H1 (cell line): Measurements from ENCODE around the gene UGT1A10. TPM values are rescaled to one million over a fixed set of nuclear protein-coding genes. Genes with fewer than 3 reads are reported as not detected.

ENCODE experiments used
- ASH2L ChIP-seq: fragments of 200-600, 300-600 bp; sonication (generic); IDR thresholded peaks from one replicate; pipeline ENCODE4 v1.7.1; 2017; ENCODE audit warnings: low read length
- NRF1 ChIP-seq: IDR thresholded peaks from 2 replicates; pipeline ENCODE4 v1.6.1; 2011; ENCODE audit warnings: mild to moderate bottlenecking, low read depth, low read length, improper control_type of control experiment
- polyA plus RNA-seq, 7 experiments: library from polyadenylated mRNA; depleted of rRNA in 3 of 7; stranded (reverse) in 5 of 7; unstranded in 2 of 7; fragments of >200 nt in 5 of 7; fragments of 200-250 nt in 2 of 7; gene quantifications; 1 replicate in 5 of 7; 2 replicates in 1 of 7; 4 replicates in 1 of 7; pipeline versions ENCODE4 v1.2.1 to v1.2.3, GENCODE V29; 2011 to 2013; ENCODE audit warnings: missing spikeins in 2 of 7, mixed read lengths in 2 of 7
- total RNA-seq: library from RNA; stranded (reverse); fragmentation: NEBNext Ultra II Directional; extraction: Animal tissue kit (Norgen Biotek cat#: 25700); gene quantifications from 2 replicates; pipeline ENCODE4 v1.2.1, GENCODE V29; 2021
- TF ChIP-seq, protein P1 (sequence below), 3 experiments: IDR thresholded peaks; 1 replicate in 2 of 3; 2 replicates in 1 of 3; pipeline versions ENCODE4 v1.5.1 to v1.6.1; 2011; ENCODE audit warnings: low read length in 3 of 3, mild to moderate bottlenecking in 3 of 3, inconsistent platforms in 2 of 3, low read depth in 1 of 3, moderate library complexity in 1 of 3; ENCODE audit not compliant: insufficient read depth in 1 of 3; ENCODE audit errors: control extremely low read depth in 1 of 3
- TF ChIP-seq, protein P2 (sequence below): IDR thresholded peaks from 2 replicates; pipeline ENCODE4 v1.6.1; 2012; ENCODE audit warnings: inconsistent platforms

The UGT1A10 gene
- total and polyA plus RNA-seq, 2 of the 8 experiments (the other 6 are each of a cell fraction or from before 2014, with no cell fraction given) = not detected

DNA sequence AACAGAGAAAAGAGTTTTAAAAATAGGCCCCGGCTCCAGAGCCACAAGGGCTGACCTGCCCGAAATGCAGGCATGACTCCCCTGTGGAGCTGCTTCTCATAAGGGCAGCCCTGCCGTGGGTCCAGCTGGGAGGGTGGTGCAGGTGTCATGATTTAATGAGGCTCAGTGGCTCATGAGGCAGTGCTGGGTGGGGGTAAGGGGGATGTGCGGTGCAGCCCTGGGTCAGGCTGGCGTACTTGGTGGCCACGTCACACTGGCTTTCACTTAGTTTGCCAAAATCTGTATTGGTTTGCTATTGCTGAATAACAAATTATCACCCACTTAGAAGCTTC is 184.5 kb downstream of the UGT1A10 start (continued):
- TF ChIP-seq, protein P1, sequence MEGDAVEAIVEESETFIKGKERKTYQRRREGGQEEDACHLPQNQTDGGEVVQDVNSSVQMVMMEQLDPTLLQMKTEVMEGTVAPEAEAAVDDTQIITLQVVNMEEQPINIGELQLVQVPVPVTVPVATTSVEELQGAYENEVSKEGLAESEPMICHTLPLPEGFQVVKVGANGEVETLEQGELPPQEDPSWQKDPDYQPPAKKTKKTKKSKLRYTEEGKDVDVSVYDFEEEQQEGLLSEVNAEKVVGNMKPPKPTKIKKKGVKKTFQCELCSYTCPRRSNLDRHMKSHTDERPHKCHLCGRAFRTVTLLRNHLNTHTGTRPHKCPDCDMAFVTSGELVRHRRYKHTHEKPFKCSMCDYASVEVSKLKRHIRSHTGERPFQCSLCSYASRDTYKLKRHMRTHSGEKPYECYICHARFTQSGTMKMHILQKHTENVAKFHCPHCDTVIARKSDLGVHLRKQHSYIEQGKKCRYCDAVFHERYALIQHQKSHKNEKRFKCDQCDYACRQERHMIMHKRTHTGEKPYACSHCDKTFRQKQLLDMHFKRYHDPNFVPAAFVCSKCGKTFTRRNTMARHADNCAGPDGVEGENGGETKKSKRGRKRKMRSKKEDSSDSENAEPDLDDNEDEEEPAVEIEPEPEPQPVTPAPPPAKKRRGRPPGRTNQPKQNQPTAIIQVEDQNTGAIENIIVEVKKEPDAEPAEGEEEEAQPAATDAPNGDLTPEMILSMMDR (IDR thresholded peaks at IDR 0.05; ENCODE audit: control extremely low read depth in 1 of 3, insufficient read depth in 1 of 3, low read depth in 1 of 3, low read length in 3 of 3) = no peak
- TF ChIP-seq ASH2L (no peak), NRF1 (no peak)
- TF ChIP-seq, protein P2, sequence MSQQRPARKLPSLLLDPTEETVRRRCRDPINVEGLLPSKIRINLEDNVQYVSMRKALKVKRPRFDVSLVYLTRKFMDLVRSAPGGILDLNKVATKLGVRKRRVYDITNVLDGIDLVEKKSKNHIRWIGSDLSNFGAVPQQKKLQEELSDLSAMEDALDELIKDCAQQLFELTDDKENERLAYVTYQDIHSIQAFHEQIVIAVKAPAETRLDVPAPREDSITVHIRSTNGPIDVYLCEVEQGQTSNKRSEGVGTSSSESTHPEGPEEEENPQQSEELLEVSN = no peak
